ENCODE results near the gene PRAMEF1. TPM values are rescaled to one million over a fixed set of nuclear protein-coding genes. Genes with fewer than 3 reads are reported as not detected.

The PRAMEF1 gene
- total RNA-seq, 1 experiment from 2014 or later: not detected

DNA sequence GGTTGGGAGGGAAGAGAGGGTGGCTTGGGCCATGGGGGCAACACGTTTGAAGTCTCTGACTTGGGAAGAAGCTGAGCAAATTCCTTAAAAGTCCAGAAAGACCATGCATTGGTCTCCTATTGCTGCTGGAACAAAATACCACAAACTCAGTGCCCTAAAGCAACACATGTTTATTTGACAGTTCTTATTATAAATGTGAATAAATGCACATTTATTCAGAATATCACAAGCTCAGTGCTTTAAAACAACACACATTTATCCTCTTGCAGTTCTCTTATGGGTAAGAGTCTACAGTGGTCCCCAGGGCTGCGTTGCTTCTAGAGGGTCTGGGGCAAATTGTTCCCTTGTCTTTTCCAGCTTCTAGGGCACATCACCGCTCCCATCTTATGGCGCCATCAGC, 27.7 kb upstream of the PRAMEF1 start:
- peaks cover 6% of the 10 kb centered on the region for H3K4me1 Mint-ChIP-seq (ENCODE audit: low read depth, unreplicated experiment)
- BruUV-seq (replicated peaks): no TSS peak
- no peaks in the 10 kb centered on the region for H3K36me3 Mint-ChIP-seq (ENCODE audit: insufficient read depth, unreplicated experiment)
- Histone ChIP-seq H3K4me3 (ENCODE audit: low read depth, low read length) (no peak overlapping the region), H3K4me1 (no peaks in the 10 kb centered on the region), H3K36me3 (ENCODE audit: control insufficient read depth, insufficient read depth, low read length) (no peaks in the 10 kb centered on the region), H3K9me3 (no peaks in the 10 kb centered on the region), H3K27me3 (replicated peaks; ENCODE audit: control insufficient read depth, insufficient read depth, low read length) (no peaks in the 10 kb centered on the region)
- TF ChIP-seq, protein P1, sequence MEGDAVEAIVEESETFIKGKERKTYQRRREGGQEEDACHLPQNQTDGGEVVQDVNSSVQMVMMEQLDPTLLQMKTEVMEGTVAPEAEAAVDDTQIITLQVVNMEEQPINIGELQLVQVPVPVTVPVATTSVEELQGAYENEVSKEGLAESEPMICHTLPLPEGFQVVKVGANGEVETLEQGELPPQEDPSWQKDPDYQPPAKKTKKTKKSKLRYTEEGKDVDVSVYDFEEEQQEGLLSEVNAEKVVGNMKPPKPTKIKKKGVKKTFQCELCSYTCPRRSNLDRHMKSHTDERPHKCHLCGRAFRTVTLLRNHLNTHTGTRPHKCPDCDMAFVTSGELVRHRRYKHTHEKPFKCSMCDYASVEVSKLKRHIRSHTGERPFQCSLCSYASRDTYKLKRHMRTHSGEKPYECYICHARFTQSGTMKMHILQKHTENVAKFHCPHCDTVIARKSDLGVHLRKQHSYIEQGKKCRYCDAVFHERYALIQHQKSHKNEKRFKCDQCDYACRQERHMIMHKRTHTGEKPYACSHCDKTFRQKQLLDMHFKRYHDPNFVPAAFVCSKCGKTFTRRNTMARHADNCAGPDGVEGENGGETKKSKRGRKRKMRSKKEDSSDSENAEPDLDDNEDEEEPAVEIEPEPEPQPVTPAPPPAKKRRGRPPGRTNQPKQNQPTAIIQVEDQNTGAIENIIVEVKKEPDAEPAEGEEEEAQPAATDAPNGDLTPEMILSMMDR (IDR thresholded peaks at IDR 0.05; ENCODE audit: insufficient read depth in 1 of 2, low read depth in 1 of 2, low read length in 1 of 2, severe bottlenecking in 1 of 2, unreplicated experiment in 1 of 2): no peak
- no peak overlapping the region for H3K27ac Mint-ChIP-seq (ENCODE audit: unreplicated experiment)
- H3K9me3 Mint-ChIP-seq (ENCODE audit: unreplicated experiment): no peaks in the 10 kb centered on the region
- POLR2A ChIA-PET: interaction anchor here (0.7 kb wide), 1 partner anchor 622 kb away, joined by 6 read pairs; no protein-coding TSS in a partner anchor
- DNase-seq: no peak
- CTCF ChIA-PET: no interaction called here
- peaks cover 4% of the 10 kb centered on the region for H3K27me3 Mint-ChIP-seq (ENCODE audit: insufficient read depth, unreplicated experiment)
- H3K4me3 Mint-ChIP-seq (ENCODE audit: unreplicated experiment): no peak overlapping the region
- intact Hi-C loops (cut with micrococcal nuclease; ENCODE audit: unreplicated experiment): no loop called here

DNA sequence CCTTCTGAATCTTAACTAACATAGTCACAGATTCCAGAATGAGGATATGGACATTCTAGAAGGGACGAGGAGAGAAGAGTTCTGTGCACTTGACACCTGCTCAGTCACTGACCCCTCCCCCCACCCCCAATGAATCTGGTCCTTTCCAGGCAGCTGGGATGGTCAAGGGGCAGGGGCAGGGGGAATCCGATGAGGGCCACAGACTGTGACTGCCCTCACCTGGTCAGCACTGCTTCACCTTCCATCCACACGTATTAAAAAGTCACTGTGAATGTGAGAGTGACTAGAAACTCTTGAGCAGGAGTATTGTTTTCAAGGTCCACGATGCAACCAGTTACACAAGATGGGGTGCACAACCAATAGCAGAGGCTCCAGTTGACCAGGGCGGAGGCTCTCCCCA, 27.2 kb upstream of the PRAMEF1 start:
- H3K4me1 Mint-ChIP-seq (ENCODE audit: low read depth, unreplicated experiment): peaks cover 6% of the 10 kb centered on the region
- Histone ChIP-seq H3K4me3 (ENCODE audit: low read depth, low read length) (no peak overlapping the region), H3K27me3 (replicated peaks; ENCODE audit: control insufficient read depth, insufficient read depth, low read length) (no peaks in the 10 kb centered on the region), H3K36me3 (ENCODE audit: control insufficient read depth, insufficient read depth, low read length) (no peaks in the 10 kb centered on the region), H3K9me3 (no peaks in the 10 kb centered on the region), H3K4me1 (no peaks in the 10 kb centered on the region)
- TF ChIP-seq, protein P1 (IDR thresholded peaks at IDR 0.05; ENCODE audit: insufficient read depth in 1 of 2, low read depth in 1 of 2, low read length in 1 of 2, severe bottlenecking in 1 of 2, unreplicated experiment in 1 of 2): no peak
- H3K9me3 Mint-ChIP-seq (ENCODE audit: unreplicated experiment): no peaks in the 10 kb centered on the region
- peaks cover 4% of the 10 kb centered on the region for H3K27me3 Mint-ChIP-seq (ENCODE audit: insufficient read depth, unreplicated experiment)
- CTCF ChIA-PET: no interaction called here
- POLR2A ChIA-PET: no interaction called here
- no peaks in the 10 kb centered on the region for H3K36me3 Mint-ChIP-seq (ENCODE audit: insufficient read depth, unreplicated experiment)
- no peak overlapping the region for H3K27ac Mint-ChIP-seq (ENCODE audit: unreplicated experiment)
- DNase-seq: no peak
- BruUV-seq (replicated peaks): no TSS peak
- H3K4me3 Mint-ChIP-seq (ENCODE audit: unreplicated experiment): no peak overlapping the region
- intact Hi-C loops (cut with micrococcal nuclease; ENCODE audit: unreplicated experiment): no loop called here

DNA sequence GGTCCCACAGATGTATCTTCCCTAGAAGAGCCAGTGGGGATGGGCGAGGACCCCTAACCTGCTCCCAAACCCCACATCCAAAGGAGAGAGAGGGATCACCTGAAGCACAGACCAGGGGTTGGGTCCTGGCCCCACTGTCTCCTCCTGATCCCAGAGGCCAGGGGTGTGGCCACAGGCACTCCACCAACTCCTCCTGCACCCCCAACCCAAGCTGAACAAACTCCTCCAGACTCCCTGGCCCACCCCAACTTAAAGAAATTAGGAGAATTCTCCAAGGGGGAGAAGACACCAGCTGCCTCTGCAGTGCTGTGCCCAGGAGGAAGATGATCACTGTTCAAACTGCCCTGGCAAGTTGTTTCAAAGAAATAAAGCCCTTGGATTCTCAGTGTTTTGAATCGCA, 22.2 kb upstream of the PRAMEF1 start:
- no peaks in the 10 kb centered on the region for H3K4me1 Mint-ChIP-seq (ENCODE audit: low read depth, unreplicated experiment)
- H3K27ac Mint-ChIP-seq (ENCODE audit: unreplicated experiment): no peak overlapping the region
- POLR2A ChIA-PET: no interaction called here
- Histone ChIP-seq H3K27me3 (replicated peaks; ENCODE audit: control insufficient read depth, insufficient read depth, low read length) (no peaks in the 10 kb centered on the region; the same call in 1 of the 2 replicates), H3K36me3 (ENCODE audit: control insufficient read depth, insufficient read depth, low read length) (no peaks in the 10 kb centered on the region), H3K4me3 (ENCODE audit: low read depth, low read length) (no peak overlapping the region), H3K9me3 (no peaks in the 10 kb centered on the region), H3K4me1 (no peaks in the 10 kb centered on the region)
- CTCF ChIA-PET: no interaction called here
- H3K4me3 Mint-ChIP-seq (ENCODE audit: unreplicated experiment): no peak overlapping the region
- no peaks in the 10 kb centered on the region for H3K9me3 Mint-ChIP-seq (ENCODE audit: unreplicated experiment)
- H3K36me3 Mint-ChIP-seq (ENCODE audit: insufficient read depth, unreplicated experiment): no peaks in the 10 kb centered on the region
- no TSS peak for BruUV-seq (replicated peaks)
- no peak for DNase-seq
- H3K27me3 Mint-ChIP-seq (ENCODE audit: insufficient read depth, unreplicated experiment): peaks cover 11% of the 10 kb centered on the region
- TF ChIP-seq, protein P1 (IDR thresholded peaks at IDR 0.05; ENCODE audit: insufficient read depth in 1 of 2, low read depth in 1 of 2, low read length in 1 of 2, severe bottlenecking in 1 of 2, unreplicated experiment in 1 of 2): no peak
- intact Hi-C loops (cut with micrococcal nuclease; ENCODE audit: unreplicated experiment): no loop called here
